Transverse colon (tissue), 4 donors: Measurements from ENCODE around the gene WDR49.

ENCODE experiments used
- EP300 ChIP-seq: sonication (generic); formaldehyde crosslinking; IDR thresholded peaks from one replicate; pipeline ENCODE4 v1.6.1; 2017; ENCODE audit warnings: antibody characterized with exemption, low read depth
- POLR2A ChIP-seq: fragments of 450-650 bp; IDR thresholded peaks from one replicate; pipeline ENCODE4 v1.6.1; 2016; ENCODE audit warnings: antibody characterized with exemption, mild to moderate bottlenecking, moderate library complexity
- POLR2AphosphoS5 ChIP-seq, 3 donors: sonication (generic); formaldehyde crosslinking; IDR thresholded peaks; one replicate each; pipeline ENCODE4 v1.6.1; 2016; ENCODE audit warnings: antibody characterized with exemption in 3 of 3
- TF ChIP-seq, protein P1 (sequence below), 5 experiments: fragments of 200-600 bp in 3 of 5; fragments of 450-650 bp in 2 of 5; sonication (generic) in 3 of 5; IDR thresholded peaks; 1 replicate in 2 of 5; 2 replicates in 3 of 5; pipeline ENCODE4 v1.5.1; 2016 to 2017; ENCODE audit warnings: antibody characterized with exemption in 5 of 5, inconsistent platforms in 3 of 5, mild to moderate bottlenecking in 2 of 5, moderate library complexity in 1 of 5

DNA sequence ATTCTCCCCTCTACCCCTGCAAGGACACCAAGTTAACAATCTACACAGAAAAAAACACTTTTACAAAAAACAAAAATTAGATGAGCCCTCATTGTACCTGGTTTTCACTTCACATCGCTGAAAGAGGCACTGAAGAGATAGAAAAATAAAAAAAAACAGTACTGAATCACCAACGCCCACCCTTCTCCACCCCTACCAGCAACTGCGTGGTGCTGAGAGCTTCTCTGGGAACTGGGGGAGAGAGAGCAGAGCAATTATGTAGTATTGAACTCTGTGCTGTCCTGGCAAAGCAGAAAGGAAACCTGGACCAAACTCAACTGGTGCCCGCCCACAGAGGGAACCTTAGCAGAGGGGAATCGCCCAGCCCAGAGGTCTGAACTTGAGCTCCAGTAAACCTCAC, 44.6 kb downstream of the WDR49 start:
- TF ChIP-seq, protein P1, sequence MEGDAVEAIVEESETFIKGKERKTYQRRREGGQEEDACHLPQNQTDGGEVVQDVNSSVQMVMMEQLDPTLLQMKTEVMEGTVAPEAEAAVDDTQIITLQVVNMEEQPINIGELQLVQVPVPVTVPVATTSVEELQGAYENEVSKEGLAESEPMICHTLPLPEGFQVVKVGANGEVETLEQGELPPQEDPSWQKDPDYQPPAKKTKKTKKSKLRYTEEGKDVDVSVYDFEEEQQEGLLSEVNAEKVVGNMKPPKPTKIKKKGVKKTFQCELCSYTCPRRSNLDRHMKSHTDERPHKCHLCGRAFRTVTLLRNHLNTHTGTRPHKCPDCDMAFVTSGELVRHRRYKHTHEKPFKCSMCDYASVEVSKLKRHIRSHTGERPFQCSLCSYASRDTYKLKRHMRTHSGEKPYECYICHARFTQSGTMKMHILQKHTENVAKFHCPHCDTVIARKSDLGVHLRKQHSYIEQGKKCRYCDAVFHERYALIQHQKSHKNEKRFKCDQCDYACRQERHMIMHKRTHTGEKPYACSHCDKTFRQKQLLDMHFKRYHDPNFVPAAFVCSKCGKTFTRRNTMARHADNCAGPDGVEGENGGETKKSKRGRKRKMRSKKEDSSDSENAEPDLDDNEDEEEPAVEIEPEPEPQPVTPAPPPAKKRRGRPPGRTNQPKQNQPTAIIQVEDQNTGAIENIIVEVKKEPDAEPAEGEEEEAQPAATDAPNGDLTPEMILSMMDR (IDR thresholded peaks at IDR 0.05), result no peak
- TF ChIP-seq EP300 (no peak), POLR2A (no peak), POLR2AphosphoS5 (IDR thresholded peaks at IDR 0.05) (no peak)
